Neural crest cell (in vitro differentiated cells): ENCODE data around the gene SRPK2. TPM values are rescaled to one million over a fixed set of nuclear protein-coding genes. Genes with fewer than 3 reads are reported as not detected.

Experiments used
- DNase-seq: peaks from one replicate; pipeline ENCODE4 v3.0.0; 2021; ENCODE audit warnings: low read depth, mixed read lengths, low spot score
- H3K27ac Mint-ChIP-seq: one replicate; pipeline ENCODE4 v1.8.0; 2021; ENCODE audit warnings: mild to moderate bottlenecking, mixed read lengths; ENCODE audit not compliant: unreplicated experiment
- H3K27me3 Mint-ChIP-seq: 2 replicates; pipeline ENCODE4 v1.8.0; 2021; ENCODE audit warnings: low read depth, mild to moderate bottlenecking, mixed read lengths
- H3K36me3 Mint-ChIP-seq: 2 replicates; pipeline ENCODE4 v1.8.0; 2021; ENCODE audit warnings: low read depth, mild to moderate bottlenecking, mixed read lengths
- H3K4me1 Mint-ChIP-seq: 2 replicates; pipeline ENCODE4 v1.8.0; 2021; ENCODE audit warnings: mixed read lengths
- H3K4me3 Mint-ChIP-seq: one replicate; pipeline ENCODE4 v1.8.0; 2021; ENCODE audit warnings: mild to moderate bottlenecking, mixed read lengths
- H3K9me3 Mint-ChIP-seq: 2 replicates; pipeline ENCODE4 v1.8.0; 2021; ENCODE audit warnings: mixed read lengths
- total RNA-seq: library from RNA; stranded (reverse); gene quantifications from 2 replicates; pipeline ENCODE4 v1.2.1, GENCODE V29; 2021
- TF ChIP-seq, protein P1 (sequence below): fragments of 200-600 bp; sonication (generic); conservative IDR thresholded peaks from 2 replicates; pipeline ENCODE4 v1.5.0; 2021; ENCODE audit warnings: antibody characterized with exemption, mild to moderate bottlenecking

Gene SRPK2
- total RNA-seq, 1 donor from 2014 or later = 44.6 TPM

DNA sequence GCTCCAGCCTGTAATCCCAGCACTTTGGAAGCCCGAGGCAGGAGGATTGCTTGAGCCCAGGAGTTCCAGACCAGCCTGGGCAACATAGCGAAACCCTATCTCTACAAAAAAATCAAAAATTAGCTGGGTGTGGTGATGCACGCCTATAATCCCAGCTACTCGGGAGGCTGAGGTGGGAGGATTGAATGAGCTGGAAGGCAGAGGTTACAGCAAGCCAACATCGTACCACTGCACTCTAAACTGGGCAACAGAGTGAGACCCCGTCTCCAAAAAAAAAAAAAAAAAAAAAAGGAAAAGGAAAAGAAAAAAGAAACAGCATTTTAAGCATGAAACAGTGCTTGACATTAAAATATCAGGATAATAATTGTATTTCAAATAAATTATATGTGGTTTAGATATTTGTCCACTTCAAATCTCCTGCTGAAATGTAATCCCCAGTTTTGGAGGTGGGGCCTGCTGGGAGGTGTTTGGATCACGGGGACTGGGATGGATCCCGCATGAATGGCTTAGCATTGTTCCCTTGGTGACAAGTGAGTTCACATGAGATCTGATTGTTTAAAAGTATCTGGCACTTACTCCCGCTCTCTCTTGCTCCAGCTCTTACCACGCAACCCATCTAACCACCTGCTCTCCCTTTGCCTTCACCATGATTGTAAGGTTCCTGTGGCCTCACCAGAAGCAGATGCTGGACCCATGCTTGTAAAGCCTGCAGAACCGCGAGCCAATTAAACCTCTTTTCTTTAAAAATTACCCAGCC, 103.4 kb downstream of the SRPK2 start:
- H3K27me3 Mint-ChIP-seq = no peaks in the 10 kb centered on the region
- TF ChIP-seq, protein P1, sequence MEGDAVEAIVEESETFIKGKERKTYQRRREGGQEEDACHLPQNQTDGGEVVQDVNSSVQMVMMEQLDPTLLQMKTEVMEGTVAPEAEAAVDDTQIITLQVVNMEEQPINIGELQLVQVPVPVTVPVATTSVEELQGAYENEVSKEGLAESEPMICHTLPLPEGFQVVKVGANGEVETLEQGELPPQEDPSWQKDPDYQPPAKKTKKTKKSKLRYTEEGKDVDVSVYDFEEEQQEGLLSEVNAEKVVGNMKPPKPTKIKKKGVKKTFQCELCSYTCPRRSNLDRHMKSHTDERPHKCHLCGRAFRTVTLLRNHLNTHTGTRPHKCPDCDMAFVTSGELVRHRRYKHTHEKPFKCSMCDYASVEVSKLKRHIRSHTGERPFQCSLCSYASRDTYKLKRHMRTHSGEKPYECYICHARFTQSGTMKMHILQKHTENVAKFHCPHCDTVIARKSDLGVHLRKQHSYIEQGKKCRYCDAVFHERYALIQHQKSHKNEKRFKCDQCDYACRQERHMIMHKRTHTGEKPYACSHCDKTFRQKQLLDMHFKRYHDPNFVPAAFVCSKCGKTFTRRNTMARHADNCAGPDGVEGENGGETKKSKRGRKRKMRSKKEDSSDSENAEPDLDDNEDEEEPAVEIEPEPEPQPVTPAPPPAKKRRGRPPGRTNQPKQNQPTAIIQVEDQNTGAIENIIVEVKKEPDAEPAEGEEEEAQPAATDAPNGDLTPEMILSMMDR = no peak
- no peaks in the 10 kb centered on the region for H3K9me3 Mint-ChIP-seq
- peak overlapping the region; percentile 89 for H3K27ac Mint-ChIP-seq
- no peak overlapping the region for H3K4me3 Mint-ChIP-seq
- DNase-seq = no peak
- H3K4me1 Mint-ChIP-seq = peaks cover 25% of the 10 kb centered on the region
- peaks cover 2% of the 10 kb centered on the region for H3K36me3 Mint-ChIP-seq

DNA sequence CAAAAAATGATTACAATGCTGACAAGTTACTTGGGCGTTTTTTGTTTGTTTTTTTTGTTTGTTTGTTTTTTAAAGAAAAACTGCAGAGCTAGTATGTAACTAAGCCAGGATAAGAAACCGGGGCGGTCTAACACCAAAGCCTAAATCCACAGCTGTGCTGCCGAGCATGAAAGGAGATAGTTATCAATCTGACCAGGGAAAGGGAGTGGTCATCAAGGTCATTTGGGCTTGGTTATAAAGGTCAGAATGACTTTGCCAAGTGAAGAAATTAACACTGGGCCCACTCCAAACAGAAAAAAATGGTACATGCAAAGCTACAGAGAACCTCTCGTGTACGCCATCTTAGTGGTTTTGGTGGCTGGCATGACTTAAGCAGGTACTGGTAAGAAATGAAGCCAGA, 104.7 kb downstream of the SRPK2 start:
- Mint-ChIP-seq H3K27ac (no peak overlapping the region), H3K27me3 (no peaks in the 10 kb centered on the region), H3K36me3 (peaks cover 2% of the 10 kb centered on the region), H3K4me3 (no peak overlapping the region), H3K9me3 (no peaks in the 10 kb centered on the region), H3K4me1 (peaks cover 27% of the 10 kb centered on the region)
- no peak for DNase-seq
- TF ChIP-seq, protein P1 = no peak

GRCh38 chr7:105281966-105282365, 106.8 kb downstream of the SRPK2 start:
- Mint-ChIP-seq H3K4me1 (peaks cover 28% of the 10 kb centered on the region), H3K27me3 (no peaks in the 10 kb centered on the region), H3K27ac (no peak overlapping the region), H3K9me3 (no peaks in the 10 kb centered on the region), H3K4me3 (no peak overlapping the region), H3K36me3 (peaks cover 2% of the 10 kb centered on the region)
- DNase-seq = no peak
- TF ChIP-seq, protein P1 = no peak

DNA sequence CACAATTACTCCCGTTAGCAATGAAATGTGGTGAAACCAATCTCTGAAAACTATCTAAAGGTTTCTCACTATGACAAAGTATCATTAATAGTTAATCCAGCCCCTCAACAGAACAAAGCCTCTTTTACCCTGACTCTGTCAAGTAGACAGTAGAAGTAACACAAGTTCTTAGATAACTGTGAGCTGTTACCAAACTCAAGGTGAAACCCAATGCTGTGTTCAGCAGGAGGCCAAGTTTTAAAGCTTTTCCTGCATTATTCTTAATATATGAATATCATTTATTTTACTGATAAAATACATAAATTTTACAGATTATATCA, 109.1 kb downstream of the SRPK2 start:
- Mint-ChIP-seq H3K4me3 (no peak overlapping the region), H3K4me1 (peaks cover 23% of the 10 kb centered on the region), H3K36me3 (peaks cover 2% of the 10 kb centered on the region), H3K9me3 (no peaks in the 10 kb centered on the region), H3K27me3 (no peaks in the 10 kb centered on the region), H3K27ac (no peak overlapping the region)
- TF ChIP-seq, protein P1 = no peak
- DNase-seq = no peak

DNA sequence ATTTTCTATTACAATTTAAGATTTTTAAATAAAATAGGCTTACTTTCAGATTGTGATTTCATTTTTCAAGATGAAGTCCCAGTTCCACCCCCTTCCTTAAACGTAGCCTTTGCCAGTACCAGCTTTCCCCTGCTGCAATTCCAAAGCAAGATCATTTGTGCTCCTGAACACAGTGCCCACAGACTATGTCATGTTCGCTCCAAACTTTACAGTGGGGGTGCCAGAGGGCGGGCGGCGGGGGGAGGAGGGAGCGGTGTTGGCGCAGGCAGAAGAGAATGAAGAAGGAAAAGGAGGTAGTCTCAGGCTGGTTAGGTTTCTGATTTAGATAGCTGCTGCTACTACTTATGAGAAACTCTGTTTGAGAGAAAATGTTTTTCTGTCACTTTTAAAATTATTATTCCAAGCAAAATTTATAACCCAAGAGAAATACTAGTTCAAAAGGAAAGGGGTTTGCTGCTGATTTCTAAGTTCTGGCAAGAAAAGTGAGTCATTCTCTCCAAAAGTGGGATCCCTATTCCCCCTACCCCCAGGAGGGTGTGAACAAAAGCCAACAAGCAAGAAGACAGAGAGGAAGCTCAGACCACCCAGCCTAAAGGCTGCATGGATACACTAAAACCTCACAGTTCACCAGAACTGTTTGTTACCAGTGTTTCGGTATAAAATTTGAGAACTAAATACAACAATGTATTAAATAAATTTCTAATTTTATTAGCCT, 109.6 kb downstream of the SRPK2 start:
- TF ChIP-seq, protein P1 = no peak
- no peak for DNase-seq
- Mint-ChIP-seq H3K9me3 (no peaks in the 10 kb centered on the region), H3K4me3 (no peak overlapping the region), H3K4me1 (peaks cover 25% of the 10 kb centered on the region), H3K36me3 (peaks cover 2% of the 10 kb centered on the region), H3K27me3 (no peaks in the 10 kb centered on the region), H3K27ac (peak overlapping the region; percentile 9)
